Heart right ventricle (tissue), 16 donors: ENCODE results near the gene ATP13A2. TPM values are rescaled to one million over a fixed set of nuclear protein-coding genes. Genes with fewer than 3 reads are reported as not detected.
"Not testable (repeated sequence)": the region's sequence is repeated elsewhere in the genome, so short reads cannot be mapped to it uniquely, and the experiment has no call there.

Source experiments
- ATAC-seq, 8 donors: fragments of 200-7000 bp; cut with Tn5 transposase; one replicate each; pipeline ENCODE4 v1.9.1; 2020; ENCODE audit warnings: mild to moderate bottlenecking in 8 of 8, moderate library complexity in 8 of 8, moderate number of reproducible peaks in 1 of 8
- DNase-seq, 2 donors: peaks; one replicate each; pipeline ENCODE4 v3.0.0-alpha.2; 2020
- H3K27ac ChIP-seq, 10 donors: fragments of 200-600 bp; sonication (generic) in 2 of 10; one replicate each; pipeline versions ENCODE4 v1.5.0 to v1.8.0; 2020 to 2022; ENCODE audit warnings: mild to moderate bottlenecking in 3 of 10
- H3K27me3 ChIP-seq, 7 donors: fragments of 200-600 bp; one replicate each; pipeline ENCODE4 v1.8.0; 2021 to 2022; ENCODE audit warnings: mild to moderate bottlenecking in 2 of 7
- H3K36me3 ChIP-seq, 9 donors: fragments of 200-600 bp; sonication (generic) in 1 of 9; one replicate each; pipeline versions ENCODE4 v1.5.0 to v1.8.0; 2020 to 2022; ENCODE audit warnings: mild to moderate bottlenecking in 2 of 9
- H3K4me1 ChIP-seq, 9 donors: fragments of 200-600 bp; sonication (generic) in 1 of 9; one replicate each; pipeline versions ENCODE4 v1.5.0 to v1.8.0; 2020 to 2022; ENCODE audit warnings: mild to moderate bottlenecking in 4 of 9
- H3K4me3 ChIP-seq, 10 donors: fragments of 200-600 bp; sonication (generic) in 2 of 10; one replicate each; pipeline versions ENCODE4 v1.5.0 to v1.8.0; 2020 to 2022; ENCODE audit warnings: mild to moderate bottlenecking in 7 of 10, moderate library complexity in 2 of 10
- H3K9me3 ChIP-seq, 11 donors: fragments of 200-600 bp in 10 of 11; sonication (generic) in 2 of 11; one replicate each; pipeline versions ENCODE4 v1.5.0 to v1.8.0; 2013 to 2022; ENCODE audit warnings: mild to moderate bottlenecking in 2 of 11, control low read depth in 1 of 11, moderate library complexity in 1 of 11
- WGBS, 2 donors: extraction: QIAGEN DNeasy Blood & Tissue Kit; methylation state at CpG; one replicate each; pipeline ENCODE4 v1.1.7; 2013; ENCODE audit warnings: inconsistent platforms in 1 of 2; 5-methylcytosine and 5-hydroxymethylcytosine counted together
- intact Hi-C, 10 donors: fragments of 100-400 bp; cut with DNase I; formaldehyde crosslinking; loops; one replicate each; pipeline versions ENCODE4 v1.11.1 to v1.14.2; 2022
- polyA plus RNA-seq, 2 donors: library from polyadenylated mRNA; stranded (reverse); fragments of 200-250 nt; gene quantifications; one replicate each; pipeline ENCODE4 v1.2.3, GENCODE V29; 2013
- total RNA-seq, 10 donors: library from RNA; stranded (reverse); fragmentation: NEBNext Ultra II Directional in 3 of 10; extraction: Animal tissue kit (Norgen Biotek cat#: 25700) in 3 of 10; gene quantifications; one replicate each; pipeline versions ENCODE4 v1.2.1 to v1.2.4, GENCODE V29; 2021 to 2023
- TF ChIP-seq, protein P1 (sequence below), 9 donors: fragments of 200-600 bp; sonication (generic) in 2 of 9; IDR thresholded peaks; one replicate each; pipeline versions ENCODE4 v1.5.0 to v1.8.0; 2021 to 2022; ENCODE audit warnings: antibody characterized with exemption in 9 of 9, mild to moderate bottlenecking in 5 of 9, moderate library complexity in 1 of 9
- donor health status: Arrhythmogenic right ventricular cardiomyopathy.
- donor health status: ischemic (EF 13 %, LVEDD 7.1; RV severe dilation, severe dysfunction).
- donor health status: healthy with polysubstance abuse.
- donor health status: DM: no; HTN: yes; CAD: no.
- donor health status: DM: no; HTN: no; CAD: no.
- donor health status: ischemic (EF 25% LVEDD 6.9; RV normal size, moderate dysfunction).
- donor health status: ischemic (EF 25% LVEDD 5.7; RV mildly dilated, moderate dysfunction).
- donor health status: healthy.
- donor health status: DM: yes; HTN: yes; CAD: no.
- donor health status: Ischemic cardiomyopathy.
- donor health status: ischemic (EF 35%, LVEDD 5.7; RV mildly dilated, moderate dysfunction).
- donor health status: nonischemic (EF 11% LVEDD 7.7; RV severe dilation, severe dysfunction).
- donor health status: DM: yes; HTN: yes; CAD: no.
- donor health status: PGD.
- donor health status: ischemic (EF 29% LVEDD 5.4; RV normal size, mild dysfunction).
- donor health status: nonischemic (EF 23%, LVEDD 6.1; RV moderate dilation, normal function).

ATP13A2 gene
- total and polyA plus RNA-seq, 12 donors, result 7.2 to 20.0 (median 11.0) TPM

DNA sequence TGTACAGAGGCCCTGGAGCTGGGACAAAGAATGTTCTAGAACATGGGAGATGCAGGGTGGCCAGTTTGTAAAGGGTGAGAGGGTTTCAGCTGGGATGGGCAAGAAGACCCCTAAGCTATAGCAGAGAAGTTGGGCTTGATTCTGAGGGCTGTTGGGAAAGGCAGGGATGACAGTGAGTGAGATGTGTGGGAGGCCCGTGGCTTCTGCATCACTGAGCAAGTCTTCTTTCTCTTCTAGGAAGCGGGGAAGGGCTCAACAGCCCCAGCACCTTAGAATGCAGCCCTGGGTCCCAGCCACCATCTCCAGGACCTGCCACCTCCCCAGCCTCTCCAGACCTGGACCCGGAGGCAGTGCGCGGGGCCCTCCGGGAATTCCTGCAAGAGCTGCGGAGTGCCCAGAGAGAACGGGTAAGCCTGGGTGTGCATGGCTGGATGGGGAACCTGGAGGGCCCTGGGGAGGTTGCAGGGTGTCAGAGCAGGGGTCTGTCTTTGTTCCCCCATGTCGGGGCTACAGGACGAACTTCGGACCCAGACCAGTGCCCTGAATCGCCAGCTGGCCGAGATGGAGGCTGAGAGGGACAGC, 46.2 kb downstream of the ATP13A2 start:
- intact Hi-C loops, result loop anchor here in 1 of 10 donors (5.0 kb wide), 1 partner anchor 82 kb away; no protein-coding TSS in a partner anchor
- H3K4me1 ChIP-seq, result peaks cover 0 to 33% (median 15%) of the 10 kb centered on the region in 9 donors
- H3K4me3 ChIP-seq, result no peak overlapping the region
- DNase-seq (no peak), ATAC-seq (no peak)
- H3K27ac ChIP-seq, result no peak overlapping the region
- no peaks in the 10 kb centered on the region for H3K9me3 ChIP-seq
- WGBS, 2 donors, result 91 to 95% methylated on average over 13 of the region's 13 CpGs
- TF ChIP-seq, protein P1, sequence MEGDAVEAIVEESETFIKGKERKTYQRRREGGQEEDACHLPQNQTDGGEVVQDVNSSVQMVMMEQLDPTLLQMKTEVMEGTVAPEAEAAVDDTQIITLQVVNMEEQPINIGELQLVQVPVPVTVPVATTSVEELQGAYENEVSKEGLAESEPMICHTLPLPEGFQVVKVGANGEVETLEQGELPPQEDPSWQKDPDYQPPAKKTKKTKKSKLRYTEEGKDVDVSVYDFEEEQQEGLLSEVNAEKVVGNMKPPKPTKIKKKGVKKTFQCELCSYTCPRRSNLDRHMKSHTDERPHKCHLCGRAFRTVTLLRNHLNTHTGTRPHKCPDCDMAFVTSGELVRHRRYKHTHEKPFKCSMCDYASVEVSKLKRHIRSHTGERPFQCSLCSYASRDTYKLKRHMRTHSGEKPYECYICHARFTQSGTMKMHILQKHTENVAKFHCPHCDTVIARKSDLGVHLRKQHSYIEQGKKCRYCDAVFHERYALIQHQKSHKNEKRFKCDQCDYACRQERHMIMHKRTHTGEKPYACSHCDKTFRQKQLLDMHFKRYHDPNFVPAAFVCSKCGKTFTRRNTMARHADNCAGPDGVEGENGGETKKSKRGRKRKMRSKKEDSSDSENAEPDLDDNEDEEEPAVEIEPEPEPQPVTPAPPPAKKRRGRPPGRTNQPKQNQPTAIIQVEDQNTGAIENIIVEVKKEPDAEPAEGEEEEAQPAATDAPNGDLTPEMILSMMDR (IDR thresholded peaks at IDR 0.05), result no peak
- H3K27me3 ChIP-seq, result no peaks in the 10 kb centered on the region
- peaks cover 0 to 43% (median 12%) of the 10 kb centered on the region in 9 donors for H3K36me3 ChIP-seq

DNA sequence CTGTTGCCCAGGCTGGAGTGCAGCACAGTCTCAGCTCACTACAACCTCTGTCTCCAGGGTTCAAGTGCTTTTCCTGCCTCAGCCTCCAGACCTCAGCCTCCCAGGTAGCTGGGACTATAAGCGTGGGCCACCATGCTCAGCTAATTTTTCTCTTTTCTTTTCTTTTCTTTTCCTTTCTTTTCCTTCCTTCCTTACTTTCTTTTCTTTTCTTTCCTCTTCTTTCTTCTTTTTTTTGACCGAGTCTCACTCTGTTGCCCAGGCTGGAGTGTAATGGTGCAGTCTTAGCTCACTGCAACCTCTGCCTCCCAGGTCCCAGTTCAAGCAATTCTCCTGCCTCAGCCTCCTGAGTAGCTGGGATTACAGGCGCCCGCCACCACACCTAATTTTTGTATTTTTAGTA, 47.6 kb downstream of the ATP13A2 start:
- not testable (repeated sequence) for DNase-seq, H3K27ac ChIP-seq, H3K27me3 ChIP-seq, ATAC-seq, H3K9me3 ChIP-seq, H3K4me3 ChIP-seq
- Histone ChIP-seq H3K36me3 (peaks cover 0 to 37% (median 12%) of the 10 kb centered on the region in 9 donors), H3K4me1 (peaks cover 0 to 39% (median 15%) of the 10 kb centered on the region in 9 donors)
- WGBS, 2 donors, result 98 to 99% methylated on average over 4 of the region's 4 CpGs
- intact Hi-C loops, result loop anchor here in 2 of 10 donors (5.0 kb wide), 2 partner anchors 48 to 78 kb away; partner anchors contain the start of gene ATP13A2 (in 1 of the 2)

DNA sequence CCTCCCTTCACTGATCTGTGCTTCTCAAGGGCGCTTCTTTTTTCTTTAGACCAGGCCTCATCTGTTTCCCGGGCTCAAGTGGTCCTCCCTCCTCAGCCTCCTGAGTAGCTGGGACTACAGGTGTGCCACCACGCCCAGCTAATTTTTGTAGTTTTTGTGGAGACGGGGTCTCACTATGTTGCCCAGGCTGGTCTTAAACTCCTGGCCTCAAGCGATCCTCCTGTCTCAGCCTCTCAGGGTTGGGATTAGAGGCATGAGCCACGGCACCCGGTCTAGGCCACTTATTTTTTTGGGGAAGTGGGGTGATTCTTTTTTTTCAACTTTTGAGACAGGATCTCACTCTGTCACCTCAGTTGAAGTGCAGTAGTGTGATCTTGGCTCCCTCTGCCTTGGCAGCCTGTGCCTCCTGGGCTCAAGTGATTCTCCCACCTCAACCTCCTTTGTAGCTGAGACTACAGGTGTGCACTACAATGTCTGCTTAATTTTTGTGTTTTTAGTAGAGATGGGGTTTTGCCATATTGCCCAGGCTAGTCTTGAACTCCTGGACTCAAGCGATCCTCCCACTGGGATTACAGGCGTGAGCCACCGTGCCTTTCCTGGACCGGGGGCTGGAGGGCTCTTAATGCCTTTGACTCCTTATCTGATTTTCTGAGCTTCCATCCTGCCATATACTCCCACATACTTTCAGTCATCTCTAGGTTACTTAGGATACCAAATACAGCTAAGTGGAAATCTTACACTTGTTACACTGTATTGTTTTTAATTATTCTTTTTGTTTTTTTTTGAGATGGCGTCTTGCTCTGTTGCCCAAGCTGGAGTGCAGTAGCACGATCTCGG, 50.2 kb downstream of the ATP13A2 start:
- H3K4me1 ChIP-seq, result peaks cover 0 to 26% (median under 1%) of the 10 kb centered on the region in 9 donors
- TF ChIP-seq, protein P1 (IDR thresholded peaks at IDR 0.05), result no peak
- no peaks in the 10 kb centered on the region for H3K27me3 ChIP-seq
- WGBS, 2 donors, result 88 to 89% methylated on average over 14 of the region's 14 CpGs
- H3K36me3 ChIP-seq, result peaks cover 0 to 42% (median 9%) of the 10 kb centered on the region in 9 donors
- H3K4me3 ChIP-seq, result peak overlapping the region in 8 of 10 donors; percentile 21 to 48 (median 42)
- intact Hi-C loops, result loop anchor here in 2 of 10 donors (5.0 kb wide), 2 partner anchors 51 to 81 kb away; partner anchors contain the start of gene ATP13A2 (in 1 of the 2)
- peak overlapping the region in 3 of 10 donors; percentile 7 to 43 (median 34) for H3K27ac ChIP-seq
- DNase-seq, result no peak
- no peak for ATAC-seq
- no peaks in the 10 kb centered on the region for H3K9me3 ChIP-seq

DNA sequence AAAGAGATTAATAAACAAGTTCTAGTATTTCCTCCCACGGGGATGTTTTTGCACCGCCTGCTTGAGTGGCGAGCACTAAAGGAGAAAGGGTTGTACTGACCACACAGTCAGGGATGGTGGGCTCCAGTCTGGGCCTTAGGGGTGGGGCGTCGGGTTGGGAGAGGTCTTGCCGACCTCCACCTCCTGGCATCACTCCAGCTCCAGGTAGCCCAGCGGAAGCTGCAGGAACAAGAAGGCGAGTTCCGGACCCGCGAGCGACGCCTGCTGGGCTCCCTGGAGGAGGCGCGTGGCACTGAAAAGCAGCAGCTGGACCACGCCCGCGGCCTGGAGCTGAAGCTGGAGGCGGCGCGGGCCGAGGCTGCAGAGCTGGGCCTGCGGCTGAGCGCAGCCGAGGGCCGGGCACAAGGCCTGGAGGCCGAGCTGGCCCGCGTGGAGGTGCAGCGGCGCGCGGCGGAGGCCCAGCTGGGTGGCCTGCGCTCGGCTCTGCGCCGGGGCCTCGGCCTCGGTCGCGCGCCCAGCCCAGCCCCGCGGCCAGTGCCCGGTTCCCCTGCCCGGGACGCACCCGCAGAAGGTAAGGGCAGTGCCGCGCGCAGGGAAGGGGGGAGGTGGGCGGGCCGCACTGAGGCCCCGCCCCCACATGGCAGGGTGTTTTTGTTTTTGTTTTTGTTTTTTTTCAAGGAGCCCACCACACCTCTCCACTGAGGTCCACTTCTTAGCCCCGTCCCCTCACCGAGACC, 51.0 kb downstream of the ATP13A2 start:
- ATAC-seq (peak; percentile 70 to 92 (median 78)), DNase-seq (peak; percentile 72 to 81)
- peak overlapping the region in 8 of 10 donors; percentile 21 to 48 (median 42) for H3K4me3 ChIP-seq
- WGBS, 2 donors, result 6 to 20% methylated on average over 48 to 57 of the region's 57 CpGs
- intact Hi-C loops, result loop anchor here in 2 of 10 donors (5.0 kb wide), 2 partner anchors 52 to 82 kb away; partner anchors contain the start of gene ATP13A2 (in 1 of the 2)
- TF ChIP-seq, protein P1 (IDR thresholded peaks at IDR 0.05), result peak; percentile 10 to 71 (median 59)
- no peaks in the 10 kb centered on the region for H3K27me3 ChIP-seq
- H3K9me3 ChIP-seq, result no peaks in the 10 kb centered on the region
- peaks cover 0 to 41% (median 7%) of the 10 kb centered on the region in 9 donors for H3K36me3 ChIP-seq
- H3K27ac ChIP-seq, result peak overlapping the region in 3 of 10 donors; percentile 25 to 43 (median 34)
- H3K4me1 ChIP-seq, result peaks cover 0 to 22% (median 0%) of the 10 kb centered on the region in 9 donors
